Retinal pigment epithelial cell (primary cell): ENCODE data around the gene MGA.
A peak's percentile ranks its signal among the peaks of the same experiment; 100 is the strongest.

Source experiments
- DNase-seq: peaks from one replicate; pipeline ENCODE4 v3.0.0-alpha.2; 2010; ENCODE audit warnings: low read depth
- H3K4me3 ChIP-seq: 2 replicates; pipeline ENCODE4 v1.5.1; 2011; ENCODE audit warnings: mild to moderate bottlenecking, low read length, control low read depth, moderate library complexity
- CTCF ChIP-seq: conservative IDR thresholded peaks from 2 replicates; pipeline ENCODE4 v1.5.1; 2011; ENCODE audit warnings: low read depth, low read length, control low read depth, inconsistent platforms

Gene MGA

GRCh38 chr15:41656188-41656587 is 4.0 kb upstream of the MGA start:
- DNase-seq: no peak
- TF ChIP-seq CTCF: no peak
- H3K4me3 ChIP-seq: no peak overlapping the region

- no peak for TF ChIP-seq CTCF
- DNase-seq: no peak
- no peak overlapping the region for H3K4me3 ChIP-seq
Measured at GRCh38 chr15:41658689-41659088, 1.5 kb upstream of the MGA start.

- TF ChIP-seq CTCF: no peak
- no peak for DNase-seq
- H3K4me3 ChIP-seq: no peak overlapping the region
Measured at GRCh38 chr15:41659190-41659589, 1.0 kb upstream of the MGA start.

GRCh38 chr15:41659855-41660234 is 360 bp upstream of the MGA start:
- no peak for TF ChIP-seq CTCF
- DNase-seq: no peak
- peak overlapping the region; percentile 54 for H3K4me3 ChIP-seq

- H3K4me3 ChIP-seq: peak overlapping the region; percentile 54
- no peak for DNase-seq
- TF ChIP-seq CTCF: no peak
Measured at GRCh38 chr15:41661078-41661517, 893 bp downstream of the MGA start.

GRCh38 chr15:41661518-41662225 is 1.5 kb downstream of the MGA start:
- TF ChIP-seq CTCF: no peak
- peak overlapping the region; percentile 54 for H3K4me3 ChIP-seq
- DNase-seq: peak; percentile 33

- no peak for DNase-seq
- no peak for TF ChIP-seq CTCF
- no peak overlapping the region for H3K4me3 ChIP-seq
Measured at GRCh38 chr15:41666353-41666920, 6.2 kb downstream of the MGA start.
